GM12865 (cell line): Measurements from ENCODE around the gene SERINC5.
"Not testable (repeated sequence)": the region's sequence is repeated elsewhere in the genome, so short reads cannot be mapped to it uniquely, and the experiment has no call there.

Experiments
- DNase-seq: peaks from one replicate; pipeline ENCODE4 v3.0.0; 2010; ENCODE audit warnings: low read depth
- H3K4me3 ChIP-seq: 2 replicates; pipeline ENCODE4 v1.5.1; 2011; ENCODE audit warnings: mild to moderate bottlenecking, low read depth, low read length, control low read depth
- CTCF ChIP-seq: IDR thresholded peaks from 2 replicates; pipeline ENCODE4 v1.5.1; 2011; ENCODE audit warnings: low read length, control low read depth, low read depth, inconsistent platforms; ENCODE audit not compliant: insufficient read depth; ENCODE audit errors: missing control alignments

The SERINC5 gene

GRCh38 chr5:80191991-80192398 lies 63.9 kb downstream of the SERINC5 start:
- DNase-seq, result no peak
- no peak for TF ChIP-seq CTCF
- no peak overlapping the region for H3K4me3 ChIP-seq

GRCh38 chr5:80191397-80191796 lies 64.5 kb downstream of the SERINC5 start:
- no peak for TF ChIP-seq CTCF
- DNase-seq, result no peak
- H3K4me3 ChIP-seq, result no peak overlapping the region

- no peak overlapping the region for H3K4me3 ChIP-seq
- TF ChIP-seq CTCF, result no peak
- peak; percentile 16 for DNase-seq
These were observed 64.9 kb downstream of the SERINC5 start for GRCh38 chr5:80190960-80191359.

DNA sequence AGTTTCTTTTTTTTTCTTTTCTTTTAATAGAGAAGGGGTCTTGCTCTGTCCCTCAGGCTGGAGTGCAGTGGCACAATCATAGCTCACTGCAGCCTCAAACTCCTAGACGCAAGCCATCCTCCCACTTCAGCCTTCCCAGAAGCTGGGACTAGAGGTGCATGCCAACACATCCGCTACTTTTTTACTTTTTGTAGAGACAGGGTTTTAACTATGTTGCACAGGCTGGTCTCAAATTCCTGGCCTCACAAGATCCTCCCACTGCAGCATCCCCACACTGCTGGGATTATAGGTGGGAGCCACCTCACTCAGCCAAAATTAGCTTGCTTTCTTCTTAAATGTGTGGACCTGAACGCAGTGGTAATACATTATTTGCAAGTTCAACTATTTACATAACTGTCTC lies 66.1 kb downstream of the SERINC5 start:
- no peak for TF ChIP-seq CTCF
- DNase-seq, result no peak
- no peak overlapping the region for H3K4me3 ChIP-seq

DNA sequence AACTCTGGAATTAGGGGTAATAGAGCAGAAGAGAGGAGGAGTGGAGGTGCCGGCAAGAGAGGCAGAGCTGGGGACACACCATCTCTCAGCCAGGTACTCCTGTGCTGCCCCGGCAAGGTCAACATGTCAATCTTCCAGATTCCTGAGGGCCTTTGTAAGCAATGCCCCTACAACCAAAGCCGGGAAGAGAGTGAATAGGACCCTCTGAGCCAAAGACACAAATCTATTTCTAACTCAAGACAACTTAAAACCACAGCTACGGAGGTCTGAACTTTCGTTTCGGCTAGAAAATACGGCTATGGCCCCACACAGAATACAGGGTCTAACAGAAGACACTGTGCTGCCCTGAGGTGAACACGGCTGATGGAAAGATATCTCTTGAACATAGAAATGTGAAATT lies 66.6 kb downstream of the SERINC5 start:
- TF ChIP-seq CTCF, result no peak
- no peak overlapping the region for H3K4me3 ChIP-seq
- no peak for DNase-seq

GRCh38 chr5:80187421-80188090 lies 68.3 kb downstream of the SERINC5 start:
- DNase-seq, result no peak
- no peak for TF ChIP-seq CTCF
- H3K4me3 ChIP-seq, result no peak overlapping the region

GRCh38 chr5:80185535-80185934 lies 70.3 kb downstream of the SERINC5 start:
- H3K4me3 ChIP-seq, DNase-seq: not testable (repeated sequence)
